ENCODE data around the gene MIER3.
"Not testable (repeated sequence)": the region's sequence is repeated elsewhere in the genome, so short reads cannot be mapped to it uniquely, and the experiment has no call there.

GRCh38 chr5:56979526-56979925, 27.6 kb upstream of the MIER3 start:
- TF ChIP-seq CTCF (IDR thresholded peaks at IDR 0.05; ENCODE audit: poor library complexity, severe bottlenecking); TAF1 (IDR thresholded peaks at IDR 0.05; ENCODE audit: low read depth): not testable (repeated sequence)
